Esophagus squamous epithelium (tissue), 4 donors: ENCODE data around the gene RYR1.

Experiments
- POLR2A ChIP-seq, 4 donors: fragments of 450-650 bp; IDR thresholded peaks; one replicate each; pipeline ENCODE4 v1.6.1; 2017; ENCODE audit warnings: antibody characterized with exemption in 4 of 4, mild to moderate bottlenecking in 4 of 4, moderate library complexity in 3 of 4
- TF ChIP-seq, protein P1 (sequence below), 6 experiments: fragments of 450-650 bp in 4 of 6; fragments of 200-600 bp in 2 of 6; sonication (generic) in 2 of 6; IDR thresholded peaks; one replicate each; pipeline ENCODE4 v1.5.1; 2016 to 2019; ENCODE audit warnings: antibody characterized with exemption in 6 of 6, mild to moderate bottlenecking in 4 of 6, moderate library complexity in 4 of 6

DNA sequence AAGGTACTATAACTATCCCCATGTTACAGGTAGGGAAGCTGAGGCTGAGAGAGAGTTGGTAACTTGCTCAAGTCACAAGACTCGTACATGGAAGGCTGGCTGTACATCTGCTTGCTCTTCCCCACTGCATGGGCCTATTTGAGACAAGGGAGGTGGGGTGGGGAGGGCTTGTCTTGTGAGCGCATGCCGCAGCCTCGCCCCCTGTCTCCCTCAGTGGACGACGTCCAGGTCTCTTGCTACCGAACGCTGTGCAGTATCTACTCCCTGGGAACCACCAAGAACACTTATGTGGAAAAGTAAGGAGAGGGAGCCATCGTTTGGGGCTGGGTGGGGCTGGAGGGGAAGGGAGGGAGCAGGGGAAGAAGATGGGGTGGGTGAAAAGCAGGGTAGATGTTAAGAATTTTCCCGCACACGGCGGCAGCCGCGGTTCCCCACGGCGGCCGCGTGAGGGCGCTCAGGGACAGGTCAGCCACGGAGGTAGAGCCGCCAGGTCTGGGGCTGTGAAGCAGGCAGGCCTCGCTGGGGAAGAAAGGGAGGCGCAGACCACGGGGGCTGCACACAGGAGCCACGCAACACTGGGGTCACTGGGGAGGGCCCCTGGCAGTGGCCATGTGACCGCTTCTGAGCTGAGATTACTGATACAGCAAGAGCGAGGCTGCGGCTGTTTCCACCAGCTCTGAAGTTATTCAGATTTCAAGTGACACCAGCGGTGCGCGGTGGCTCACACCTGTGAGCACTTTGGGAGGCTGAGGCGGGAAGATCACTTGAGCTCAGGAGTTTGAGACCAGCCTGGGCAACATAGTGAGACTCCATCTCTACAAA, 81.5 kb downstream of the RYR1 start:
- no peak for TF ChIP-seq POLR2A (IDR thresholded peaks at IDR 0.05)
- TF ChIP-seq, protein P1, sequence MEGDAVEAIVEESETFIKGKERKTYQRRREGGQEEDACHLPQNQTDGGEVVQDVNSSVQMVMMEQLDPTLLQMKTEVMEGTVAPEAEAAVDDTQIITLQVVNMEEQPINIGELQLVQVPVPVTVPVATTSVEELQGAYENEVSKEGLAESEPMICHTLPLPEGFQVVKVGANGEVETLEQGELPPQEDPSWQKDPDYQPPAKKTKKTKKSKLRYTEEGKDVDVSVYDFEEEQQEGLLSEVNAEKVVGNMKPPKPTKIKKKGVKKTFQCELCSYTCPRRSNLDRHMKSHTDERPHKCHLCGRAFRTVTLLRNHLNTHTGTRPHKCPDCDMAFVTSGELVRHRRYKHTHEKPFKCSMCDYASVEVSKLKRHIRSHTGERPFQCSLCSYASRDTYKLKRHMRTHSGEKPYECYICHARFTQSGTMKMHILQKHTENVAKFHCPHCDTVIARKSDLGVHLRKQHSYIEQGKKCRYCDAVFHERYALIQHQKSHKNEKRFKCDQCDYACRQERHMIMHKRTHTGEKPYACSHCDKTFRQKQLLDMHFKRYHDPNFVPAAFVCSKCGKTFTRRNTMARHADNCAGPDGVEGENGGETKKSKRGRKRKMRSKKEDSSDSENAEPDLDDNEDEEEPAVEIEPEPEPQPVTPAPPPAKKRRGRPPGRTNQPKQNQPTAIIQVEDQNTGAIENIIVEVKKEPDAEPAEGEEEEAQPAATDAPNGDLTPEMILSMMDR (IDR thresholded peaks at IDR 0.05): peak; percentile 71 to 94 (median 84)
